Activated naive CD4-positive, alpha-beta T cell treated with anti-CD3 and anti-CD28 coated beads, Interleukin-2, amount 50 U/mL, for 24 hours (primary cell): ENCODE data around the gene NRG3.

Experiments used
- H3K27ac Mint-ChIP-seq: one replicate; pipeline ENCODE4 v1.8.0; 2021; ENCODE audit warnings: mild to moderate bottlenecking, mixed read lengths
- H3K27me3 Mint-ChIP-seq: one replicate; pipeline ENCODE4 v1.8.0; 2021; ENCODE audit warnings: mixed read lengths
- H3K36me3 Mint-ChIP-seq: one replicate; pipeline ENCODE4 v1.8.0; 2021; ENCODE audit warnings: mixed read lengths
- H3K4me1 Mint-ChIP-seq: one replicate; pipeline ENCODE4 v1.8.0; 2021; ENCODE audit warnings: mixed read lengths
- H3K4me3 Mint-ChIP-seq: one replicate; pipeline ENCODE4 v1.8.0; 2021; ENCODE audit warnings: mild to moderate bottlenecking, mixed read lengths
- H3K9me3 Mint-ChIP-seq: one replicate; pipeline ENCODE4 v1.8.0; 2021; ENCODE audit warnings: mixed read lengths

Gene NRG3

GRCh38 chr10:82236084-82236731, 361.2 kb downstream of the NRG3 start:
- H3K27me3 Mint-ChIP-seq, result no peaks in the 10 kb centered on the region
- H3K4me1 Mint-ChIP-seq, result no peaks in the 10 kb centered on the region
- H3K27ac Mint-ChIP-seq, result no peak overlapping the region
- H3K4me3 Mint-ChIP-seq, result no peak overlapping the region
- no peaks in the 10 kb centered on the region for H3K9me3 Mint-ChIP-seq
- H3K36me3 Mint-ChIP-seq, result no peaks in the 10 kb centered on the region

- Mint-ChIP-seq H3K27ac (no peak overlapping the region), H3K9me3 (no peaks in the 10 kb centered on the region), H3K36me3 (no peaks in the 10 kb centered on the region), H3K27me3 (no peaks in the 10 kb centered on the region), H3K4me1 (no peaks in the 10 kb centered on the region), H3K4me3 (no peak overlapping the region)
Measured at GRCh38 chr10:82238291-82238690, 363.3 kb downstream of the NRG3 start.

- Mint-ChIP-seq H3K9me3 (no peaks in the 10 kb centered on the region), H3K27me3 (no peaks in the 10 kb centered on the region), H3K4me1 (no peaks in the 10 kb centered on the region), H3K27ac (no peak overlapping the region), H3K36me3 (no peaks in the 10 kb centered on the region), H3K4me3 (no peak overlapping the region)
Measured at GRCh38 chr10:82240408-82240807, 365.4 kb downstream of the NRG3 start.

GRCh38 chr10:82242778-82243177, 367.8 kb downstream of the NRG3 start:
- no peak overlapping the region for H3K27ac Mint-ChIP-seq
- no peaks in the 10 kb centered on the region for H3K9me3 Mint-ChIP-seq
- H3K4me3 Mint-ChIP-seq, result no peak overlapping the region
- H3K27me3 Mint-ChIP-seq, result no peaks in the 10 kb centered on the region
- H3K4me1 Mint-ChIP-seq, result no peaks in the 10 kb centered on the region
- no peaks in the 10 kb centered on the region for H3K36me3 Mint-ChIP-seq

GRCh38 chr10:82245157-82245556, 370.2 kb downstream of the NRG3 start:
- no peaks in the 10 kb centered on the region for H3K27me3 Mint-ChIP-seq
- no peaks in the 10 kb centered on the region for H3K4me1 Mint-ChIP-seq
- no peak overlapping the region for H3K4me3 Mint-ChIP-seq
- no peak overlapping the region for H3K27ac Mint-ChIP-seq
- no peaks in the 10 kb centered on the region for H3K36me3 Mint-ChIP-seq
- H3K9me3 Mint-ChIP-seq, result no peaks in the 10 kb centered on the region

GRCh38 chr10:82245906-82246560, 371.0 kb downstream of the NRG3 start:
- Mint-ChIP-seq H3K27me3 (no peaks in the 10 kb centered on the region), H3K4me1 (no peaks in the 10 kb centered on the region), H3K4me3 (no peak overlapping the region), H3K36me3 (no peaks in the 10 kb centered on the region), H3K27ac (no peak overlapping the region), H3K9me3 (no peaks in the 10 kb centered on the region)

- Mint-ChIP-seq H3K4me1 (no peaks in the 10 kb centered on the region), H3K9me3 (peaks cover 7% of the 10 kb centered on the region), H3K4me3 (no peak overlapping the region)
Measured at GRCh38 chr10:82249141-82249540, 374.1 kb downstream of the NRG3 start.

GRCh38 chr10:82251222-82251906, 376.4 kb downstream of the NRG3 start:
- Mint-ChIP-seq H3K27me3 (no peaks in the 10 kb centered on the region), H3K4me1 (no peaks in the 10 kb centered on the region), H3K36me3 (no peaks in the 10 kb centered on the region), H3K9me3 (peaks cover 9% of the 10 kb centered on the region), H3K4me3 (no peak overlapping the region), H3K27ac (no peak overlapping the region)

More at GRCh38 chr10:82249141-82249540, 374.1 kb downstream of the NRG3 start:
- Mint-ChIP-seq H3K27me3 (no peaks in the 10 kb centered on the region), H3K27ac (no peak overlapping the region), H3K36me3 (no peaks in the 10 kb centered on the region)

GRCh38 chr10:82252081-82252480, 377.1 kb downstream of the NRG3 start:
- Mint-ChIP-seq H3K9me3 (peaks cover 12% of the 10 kb centered on the region), H3K4me1 (no peaks in the 10 kb centered on the region), H3K27me3 (no peaks in the 10 kb centered on the region), H3K27ac (no peak overlapping the region), H3K36me3 (no peaks in the 10 kb centered on the region), H3K4me3 (no peak overlapping the region)

- H3K27ac Mint-ChIP-seq, result no peak overlapping the region
Measured at GRCh38 chr10:82254237-82254636, 379.2 kb downstream of the NRG3 start.

GRCh38 chr10:82256275-82256674, 381.3 kb downstream of the NRG3 start:
- no peak overlapping the region for H3K4me3 Mint-ChIP-seq
- H3K4me1 Mint-ChIP-seq, result no peaks in the 10 kb centered on the region
- H3K36me3 Mint-ChIP-seq, result no peaks in the 10 kb centered on the region
- H3K27ac Mint-ChIP-seq, result no peak overlapping the region
- H3K27me3 Mint-ChIP-seq, result no peaks in the 10 kb centered on the region
- peaks cover 12% of the 10 kb centered on the region for H3K9me3 Mint-ChIP-seq

More at GRCh38 chr10:82254237-82254636, 379.2 kb downstream of the NRG3 start:
- H3K36me3 Mint-ChIP-seq, result no peaks in the 10 kb centered on the region
- H3K9me3 Mint-ChIP-seq, result peaks cover 12% of the 10 kb centered on the region
- H3K4me1 Mint-ChIP-seq, result no peaks in the 10 kb centered on the region
- H3K27me3 Mint-ChIP-seq, result no peaks in the 10 kb centered on the region
- H3K4me3 Mint-ChIP-seq, result no peak overlapping the region

GRCh38 chr10:82266438-82266837, 391.4 kb downstream of the NRG3 start:
- Mint-ChIP-seq H3K4me1 (no peaks in the 10 kb centered on the region), H3K4me3 (no peak overlapping the region), H3K27me3 (no peaks in the 10 kb centered on the region), H3K9me3 (peaks cover 9% of the 10 kb centered on the region), H3K36me3 (no peaks in the 10 kb centered on the region), H3K27ac (no peak overlapping the region)

- no peaks in the 10 kb centered on the region for H3K27me3 Mint-ChIP-seq
- no peak overlapping the region for H3K27ac Mint-ChIP-seq
- no peaks in the 10 kb centered on the region for H3K4me1 Mint-ChIP-seq
- H3K36me3 Mint-ChIP-seq, result no peaks in the 10 kb centered on the region
- no peak overlapping the region for H3K4me3 Mint-ChIP-seq
- H3K9me3 Mint-ChIP-seq, result peaks cover 9% of the 10 kb centered on the region
Measured at GRCh38 chr10:82267014-82267413, 392.0 kb downstream of the NRG3 start.

GRCh38 chr10:82267465-82267864, 392.5 kb downstream of the NRG3 start:
- no peaks in the 10 kb centered on the region for H3K4me1 Mint-ChIP-seq
- no peaks in the 10 kb centered on the region for H3K27me3 Mint-ChIP-seq
- no peaks in the 10 kb centered on the region for H3K36me3 Mint-ChIP-seq
- H3K27ac Mint-ChIP-seq, result no peak overlapping the region
- no peak overlapping the region for H3K4me3 Mint-ChIP-seq
- H3K9me3 Mint-ChIP-seq, result peaks cover 9% of the 10 kb centered on the region

GRCh38 chr10:82267960-82268359, 393.0 kb downstream of the NRG3 start:
- H3K27me3 Mint-ChIP-seq, result no peaks in the 10 kb centered on the region
- H3K36me3 Mint-ChIP-seq, result no peaks in the 10 kb centered on the region
- no peak overlapping the region for H3K27ac Mint-ChIP-seq
- no peak overlapping the region for H3K4me3 Mint-ChIP-seq
- no peaks in the 10 kb centered on the region for H3K4me1 Mint-ChIP-seq
- peaks cover 9% of the 10 kb centered on the region for H3K9me3 Mint-ChIP-seq

- Mint-ChIP-seq H3K4me1 (no peaks in the 10 kb centered on the region), H3K9me3 (no peaks in the 10 kb centered on the region), H3K4me3 (no peak overlapping the region), H3K27ac (no peak overlapping the region), H3K27me3 (no peaks in the 10 kb centered on the region), H3K36me3 (no peaks in the 10 kb centered on the region)
Measured at GRCh38 chr10:82277591-82277990, 402.6 kb downstream of the NRG3 start.
